ENCODE data around the gene XK. TPM values are rescaled to one million over a fixed set of nuclear protein-coding genes. Genes with fewer than 3 reads are reported as not detected.

The XK gene
- total and polyA plus RNA-seq, 2 donors (not counting 3 experiments of a cell fraction or from before 2014, with no cell fraction given), result 0.03 to 0.07 TPM

- H3K4me2 ChIP-seq (ENCODE audit: insufficient read depth, low read length), result no peak overlapping the region
- H3K27me3 ChIP-seq (ENCODE audit: control insufficient read depth in 2 of 2, insufficient read depth in 2 of 2, low read length in 2 of 2), result no peaks in the 10 kb centered on the region
- H3K9me1 ChIP-seq (replicated peaks; ENCODE audit: control insufficient read depth, extremely low read depth, insufficient read depth, low read length), result no peaks in the 10 kb centered on the region
- BruUV-seq (replicated peaks), result no TSS peak
- H3K9me3 ChIP-seq (replicated peaks; ENCODE audit: control insufficient read depth, insufficient read depth, low read length), result no peaks in the 10 kb centered on the region
- H2AFZ ChIP-seq (ENCODE audit: low read depth, low read length), result no peak overlapping the region
- FAIRE-seq (no peak), DNase-seq (ENCODE audit: low read depth, low spot score) (no peak)
- no peaks in the 10 kb centered on the region for H3K79me2 ChIP-seq (ENCODE audit: control insufficient read depth, insufficient read depth, low read length)
- ChIA-PET CTCF (no interaction called here), POLR2A (no interaction called here)
- no peaks in the 10 kb centered on the region for H3K36me3 ChIP-seq (ENCODE audit: control insufficient read depth in 2 of 2, extremely low read depth in 1 of 2, insufficient read depth in 2 of 2, low read length in 2 of 2)
- H3K27ac ChIP-seq (ENCODE audit: insufficient read depth, low read depth, low read length), result no peak overlapping the region
- TF ChIP-seq, protein P1, sequence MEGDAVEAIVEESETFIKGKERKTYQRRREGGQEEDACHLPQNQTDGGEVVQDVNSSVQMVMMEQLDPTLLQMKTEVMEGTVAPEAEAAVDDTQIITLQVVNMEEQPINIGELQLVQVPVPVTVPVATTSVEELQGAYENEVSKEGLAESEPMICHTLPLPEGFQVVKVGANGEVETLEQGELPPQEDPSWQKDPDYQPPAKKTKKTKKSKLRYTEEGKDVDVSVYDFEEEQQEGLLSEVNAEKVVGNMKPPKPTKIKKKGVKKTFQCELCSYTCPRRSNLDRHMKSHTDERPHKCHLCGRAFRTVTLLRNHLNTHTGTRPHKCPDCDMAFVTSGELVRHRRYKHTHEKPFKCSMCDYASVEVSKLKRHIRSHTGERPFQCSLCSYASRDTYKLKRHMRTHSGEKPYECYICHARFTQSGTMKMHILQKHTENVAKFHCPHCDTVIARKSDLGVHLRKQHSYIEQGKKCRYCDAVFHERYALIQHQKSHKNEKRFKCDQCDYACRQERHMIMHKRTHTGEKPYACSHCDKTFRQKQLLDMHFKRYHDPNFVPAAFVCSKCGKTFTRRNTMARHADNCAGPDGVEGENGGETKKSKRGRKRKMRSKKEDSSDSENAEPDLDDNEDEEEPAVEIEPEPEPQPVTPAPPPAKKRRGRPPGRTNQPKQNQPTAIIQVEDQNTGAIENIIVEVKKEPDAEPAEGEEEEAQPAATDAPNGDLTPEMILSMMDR (IDR thresholded peaks at IDR 0.05; ENCODE audit: extremely low read depth in 1 of 2, insufficient read depth in 1 of 2, low read depth in 1 of 2, low read length in 2 of 2), result no peak
- no peak for TF ChIP-seq POLR2A (IDR thresholded peaks at IDR 0.05; ENCODE audit: low read depth, low read length)
- H3K4me1 ChIP-seq (ENCODE audit: control insufficient read depth, extremely low read depth, insufficient read depth, low read length), result no peaks in the 10 kb centered on the region
- dilution Hi-C loops (cut with MboI; ENCODE audit: extremely low pct_ligation_motif_present, low sequenced_read_pairs) (no loop called here), intact Hi-C loops (cut with micrococcal nuclease) (no loop called here)
- H3K4me3 ChIP-seq (replicated peaks in 1 of 3; ENCODE audit: insufficient read depth in 1 of 3, low read depth in 1 of 3, low read length in 3 of 3), result no peak overlapping the region
- H3K9ac ChIP-seq (replicated peaks; ENCODE audit: extremely low read depth, insufficient read depth, low read length), result no peak overlapping the region
- no peaks in the 10 kb centered on the region for H4K20me1 ChIP-seq (replicated peaks; ENCODE audit: control insufficient read depth, extremely low read depth, insufficient read depth, low read length)
Observed at GRCh38 chrX:37659047-37659446, 26.5 kb upstream of the XK start.

GRCh38 chrX:37662181-37662580 lies 23.4 kb upstream of the XK start:
- DNase-seq (ENCODE audit: low read depth, low spot score) (no peak), FAIRE-seq (no peak)
- no peak overlapping the region for H2AFZ ChIP-seq (ENCODE audit: low read depth, low read length)
- no peaks in the 10 kb centered on the region for H3K27me3 ChIP-seq (ENCODE audit: control insufficient read depth in 2 of 2, insufficient read depth in 2 of 2, low read length in 2 of 2)
- H3K79me2 ChIP-seq (ENCODE audit: control insufficient read depth, insufficient read depth, low read length), result no peaks in the 10 kb centered on the region
- no peaks in the 10 kb centered on the region for H3K9me3 ChIP-seq (replicated peaks; ENCODE audit: control insufficient read depth, insufficient read depth, low read length)
- ChIA-PET CTCF (no interaction called here), POLR2A (no interaction called here)
- H3K4me1 ChIP-seq (ENCODE audit: control insufficient read depth, extremely low read depth, insufficient read depth, low read length), result no peaks in the 10 kb centered on the region
- no peaks in the 10 kb centered on the region for H3K9me1 ChIP-seq (replicated peaks; ENCODE audit: control insufficient read depth, extremely low read depth, insufficient read depth, low read length)
- H3K9ac ChIP-seq (replicated peaks; ENCODE audit: extremely low read depth, insufficient read depth, low read length), result no peak overlapping the region
- H3K4me3 ChIP-seq (replicated peaks in 1 of 3; ENCODE audit: insufficient read depth in 1 of 3, low read depth in 1 of 3, low read length in 3 of 3), result no peak overlapping the region
- no peaks in the 10 kb centered on the region for H3K36me3 ChIP-seq (ENCODE audit: control insufficient read depth in 2 of 2, extremely low read depth in 1 of 2, insufficient read depth in 2 of 2, low read length in 2 of 2)
- dilution Hi-C loops (cut with MboI; ENCODE audit: extremely low pct_ligation_motif_present, low sequenced_read_pairs), result no loop called here
- BruUV-seq (replicated peaks), result no TSS peak
- TF ChIP-seq MAX (IDR thresholded peaks at IDR 0.05; ENCODE audit: insufficient read depth, insufficient read length) (no peak), FOS (IDR thresholded peaks at IDR 0.05; ENCODE audit: borderline replicate concordance, insufficient read depth, low read length) (no peak), GATA2 (IDR thresholded peaks at IDR 0.05; ENCODE audit: insufficient read depth, insufficient read length, low read depth, low read length) (no peak), JUN (IDR thresholded peaks at IDR 0.05; ENCODE audit: borderline replicate concordance, insufficient read depth, insufficient read length, low read depth) (no peak), EZH2 (IDR thresholded peaks at IDR 0.05; ENCODE audit: borderline replicate concordance, low read depth, low read length, severe bottlenecking) (no peak), POLR2A (IDR thresholded peaks at IDR 0.05; ENCODE audit: low read depth, low read length) (no peak), MYC (IDR thresholded peaks at IDR 0.05; ENCODE audit: low read depth, low read length) (no peak), POLR2AphosphoS5 (IDR thresholded peaks at IDR 0.05; ENCODE audit: insufficient read depth, low read depth, low read length) (no peak)
- TF ChIP-seq, protein P1 (IDR thresholded peaks at IDR 0.05; ENCODE audit: extremely low read depth in 1 of 2, insufficient read depth in 1 of 2, low read depth in 1 of 2, low read length in 2 of 2), result no peak
- H3K27ac ChIP-seq (ENCODE audit: insufficient read depth, low read depth, low read length), result no peak overlapping the region
- no peak overlapping the region for H3K4me2 ChIP-seq (ENCODE audit: insufficient read depth, low read length)
- intact Hi-C loops (cut with micrococcal nuclease), result no loop called here
- no peaks in the 10 kb centered on the region for H4K20me1 ChIP-seq (replicated peaks; ENCODE audit: control insufficient read depth, extremely low read depth, insufficient read depth, low read length)
